Measurements from ENCODE around the gene EPB41L4B.

The EPB41L4B gene

GRCh38 chr9:109192732-109193361 is 128.0 kb downstream of the EPB41L4B start:
- no peak for DNase-seq

GRCh38 chr9:109191746-109192145 is 129.1 kb downstream of the EPB41L4B start:
- DNase-seq = no peak

- no peak for DNase-seq
Observed at GRCh38 chr9:109190151-109190550, 130.7 kb downstream of the EPB41L4B start.

GRCh38 chr9:109186857-109187520 is 133.9 kb downstream of the EPB41L4B start:
- no peak for DNase-seq

- DNase-seq = no peak
Observed at GRCh38 chr9:109182940-109183798, 137.7 kb downstream of the EPB41L4B start.

- no peak for DNase-seq
Observed at GRCh38 chr9:109182550-109182939, 138.3 kb downstream of the EPB41L4B start.

- DNase-seq = no peak
Observed at GRCh38 chr9:109181284-109181683, 139.6 kb downstream of the EPB41L4B start.

- DNase-seq = no peak
Observed at GRCh38 chr9:109179801-109180523, 140.9 kb downstream of the EPB41L4B start.

GRCh38 chr9:109176963-109177362 is 143.9 kb downstream of the EPB41L4B start:
- no peak for DNase-seq

GRCh38 chr9:109176386-109176785 is 144.5 kb downstream of the EPB41L4B start:
- DNase-seq = no peak

- no peak for DNase-seq
Observed at GRCh38 chr9:109172935-109173334, 147.9 kb downstream of the EPB41L4B start.

- DNase-seq = no peak
Observed at GRCh38 chr9:109171926-109172325, 148.9 kb downstream of the EPB41L4B start.

GRCh38 chr9:109168170-109168569 is 152.7 kb downstream of the EPB41L4B start:
- DNase-seq = peak; percentile 30

- DNase-seq = no peak
Observed at GRCh38 chr9:109167716-109168115, 153.1 kb downstream of the EPB41L4B start.

GRCh38 chr9:109166771-109167601 is 153.9 kb downstream of the EPB41L4B start, which contains the start of gene FRRS1L:
Gene FRRS1L, minus strand, starts transcription at chr9:109167249. Its CDS starts 111 bp downstream, at chr9:109167138.
- no peak for DNase-seq

- no peak for DNase-seq
Observed at GRCh38 chr9:109166171-109166770, 154.6 kb downstream of the EPB41L4B start.

GRCh38 chr9:109164042-109164441 is 156.8 kb downstream of the EPB41L4B start:
- DNase-seq = peak; percentile 88

- no peak for DNase-seq
Observed at GRCh38 chr9:109163194-109163593, 157.7 kb downstream of the EPB41L4B start.

- no peak for DNase-seq
Observed at GRCh38 chr9:109162677-109163076, 158.2 kb downstream of the EPB41L4B start.

GRCh38 chr9:109161471-109161870 is 159.4 kb downstream of the EPB41L4B start:
- DNase-seq = peak; percentile 23

- DNase-seq = no peak
Observed at GRCh38 chr9:109159583-109159982, 161.3 kb downstream of the EPB41L4B start.

GRCh38 chr9:109158651-109159050 is 162.2 kb downstream of the EPB41L4B start:
- DNase-seq = no peak

Data from MV-4-11 (cell line).